Measurements from ENCODE around the gene AVEN. TPM values are rescaled to one million over a fixed set of nuclear protein-coding genes. Genes with fewer than 3 reads are reported as not detected.

The AVEN gene
- total and polyA plus RNA-seq, 12 donors: 10.2 to 33.9 (median 20.0) TPM

DNA sequence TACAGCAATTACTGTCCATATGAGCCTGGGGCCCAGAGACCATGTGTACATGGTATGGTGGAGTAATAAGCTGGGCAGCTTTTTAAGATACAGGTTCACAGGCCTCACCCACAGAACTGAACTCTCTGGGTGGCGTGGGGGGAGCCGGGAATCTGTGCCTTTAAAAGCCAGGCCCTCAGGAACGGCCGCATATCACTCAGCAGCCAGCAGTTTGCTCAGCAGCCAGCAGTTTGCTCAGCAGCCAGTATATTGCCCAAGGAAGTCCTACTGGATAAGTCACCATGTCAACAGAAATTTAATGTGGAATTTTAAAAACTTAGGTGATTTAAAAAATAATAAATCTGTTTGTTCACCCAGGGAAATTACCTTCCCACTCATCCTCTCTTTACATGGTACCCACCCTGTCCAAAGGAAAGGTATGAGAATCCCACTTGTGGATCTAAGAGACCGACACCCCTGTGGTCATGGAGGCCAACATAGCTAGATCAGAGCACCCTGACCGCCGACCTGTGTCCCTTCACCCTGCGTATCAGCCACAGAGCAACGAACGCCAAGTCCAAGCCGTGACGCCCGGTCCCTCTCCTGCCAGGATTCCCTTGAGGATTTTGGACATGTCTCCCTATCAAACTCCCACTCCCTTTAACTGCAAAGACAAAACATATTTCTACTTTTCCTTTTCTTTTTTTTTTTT lies 166.4 kb downstream of the AVEN start:
- peak in 1 of 8 donors; percentile 25 for ATAC-seq
- WGBS, 2 donors: 77 to 79% methylated on average over 13 of the region's 13 CpGs
- Histone ChIP-seq H3K4me1 (peaks cover 0 to 4% (median 0%) of the 10 kb centered on the region in 9 donors), H3K27me3 (no peaks in the 10 kb centered on the region), H3K36me3 (peaks cover 0 to 3% (median 0%) of the 10 kb centered on the region in 9 donors), H3K27ac (no peak overlapping the region), H3K9me3 (no peaks in the 10 kb centered on the region), H3K4me3 (no peak overlapping the region)
- no peak for TF ChIP-seq CTCF (IDR thresholded peaks at IDR 0.05)
- no peak for DNase-seq
- intact Hi-C loops (cut with DNase I): no loop called here

GRCh38 chr15:33871980-33872379 lies 167.0 kb downstream of the AVEN start:
- DNase-seq (no peak), ATAC-seq (peak in 2 of 8 donors; percentile 47 to 55)
- Histone ChIP-seq H3K9me3 (no peaks in the 10 kb centered on the region), H3K36me3 (peaks cover 0 to 9% (median 0%) of the 10 kb centered on the region in 9 donors), H3K4me1 (peaks cover 0 to 4% (median 0%) of the 10 kb centered on the region in 9 donors), H3K4me3 (no peak overlapping the region), H3K27ac (no peak overlapping the region), H3K27me3 (no peaks in the 10 kb centered on the region)
- 80 to 86% methylated on average over 2 of the region's 2 CpGs for WGBS, 2 donors
- no peak for TF ChIP-seq CTCF (IDR thresholded peaks at IDR 0.05)
- intact Hi-C loops (cut with DNase I): no loop called here

DNA sequence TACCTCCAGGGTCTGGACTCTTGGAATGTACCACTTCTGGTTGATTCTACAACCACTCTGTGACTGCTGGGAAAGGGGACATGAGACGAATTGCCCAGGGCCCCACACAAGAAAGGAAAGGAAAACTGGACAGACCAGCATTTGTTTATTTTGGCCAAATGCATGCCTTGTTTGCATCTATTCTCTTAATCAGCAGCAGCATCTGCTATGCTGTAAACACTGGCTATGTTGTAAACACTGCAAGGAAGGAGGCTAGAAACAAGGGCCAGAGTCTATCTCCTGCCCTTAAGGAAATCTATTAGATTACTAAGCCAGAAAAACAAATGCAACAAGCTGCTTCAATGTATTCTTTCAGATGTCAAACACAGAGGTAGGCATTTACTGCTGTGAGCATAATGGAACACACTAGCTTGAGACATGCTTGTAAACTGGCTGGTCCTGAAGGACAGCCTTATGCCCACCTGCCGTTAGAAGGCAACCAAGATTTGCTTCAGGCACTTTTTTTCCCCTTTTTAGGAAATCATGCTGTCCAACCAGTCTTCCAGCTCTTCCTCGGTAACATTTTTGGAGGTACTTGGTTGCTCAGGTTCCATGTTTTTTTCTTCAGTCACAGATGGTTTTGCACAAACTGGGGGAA lies 172.8 kb downstream of the AVEN start:
- 82 to 84% methylated on average over 3 of the region's 3 CpGs for WGBS, 2 donors

GRCh38 chr15:33865416-33865815 lies 173.6 kb downstream of the AVEN start:
- peak in 1 of 8 donors; percentile 35 for ATAC-seq
- Histone ChIP-seq H3K4me1 (peaks cover 0 to 8% (median 0%) of the 10 kb centered on the region in 9 donors), H3K36me3 (peaks cover 0 to 43% (median 3%) of the 10 kb centered on the region in 9 donors), H3K27me3 (no peaks in the 10 kb centered on the region), H3K9me3 (no peaks in the 10 kb centered on the region), H3K27ac (no peak overlapping the region), H3K4me3 (no peak overlapping the region)
- DNase-seq: no peak
- no peak for TF ChIP-seq CTCF (IDR thresholded peaks at IDR 0.05)
- intact Hi-C loops (cut with DNase I): no loop called here
- WGBS, 2 donors: 75 to 85% methylated on average over 6 of the region's 6 CpGs

More for the DNA sequence above, 172.8 kb downstream of the AVEN start:
- DNase-seq (no peak), ATAC-seq (no peak)
- no peaks in the 10 kb centered on the region for H3K27me3 ChIP-seq
- intact Hi-C loops (cut with DNase I): no loop called here
- peaks cover 0 to 8% (median 0%) of the 10 kb centered on the region in 9 donors for H3K4me1 ChIP-seq
- no peaks in the 10 kb centered on the region for H3K9me3 ChIP-seq
- peaks cover 0 to 43% (median 3%) of the 10 kb centered on the region in 9 donors for H3K36me3 ChIP-seq
- no peak overlapping the region for H3K4me3 ChIP-seq
- no peak overlapping the region for H3K27ac ChIP-seq
- no peak for TF ChIP-seq CTCF (IDR thresholded peaks at IDR 0.05)
